Measurements from ENCODE around the gene UBASH3B.

- TF ChIP-seq POLR2AphosphoS5 (IDR thresholded peaks at IDR 0.05) (no peak), POLR2A (IDR thresholded peaks at IDR 0.05) (no peak), CTCF (IDR thresholded peaks at IDR 0.05) (no peak)
Measured at GRCh38 chr11:122714484-122714883, 59.0 kb downstream of the UBASH3B start.

Data from suprapubic skin (tissue), 4 donors.